NCI-H2081 (cell line): ENCODE results near the gene ALG13.
A peak's percentile ranks its signal among the peaks of the same experiment; 100 is the strongest.
"Not testable (repeated sequence)": the region's sequence is repeated elsewhere in the genome, so short reads cannot be mapped to it uniquely, and the experiment has no call there.

Source experiments
- DNase-seq, 2 experiments: peaks; one replicate each; lab custom pipeline; 2025; lab: John Stamatoyannopoulos, UW

The ALG13 gene

GRCh38 chrX:111680988-111681779, at the start of gene ALG13:
Gene ALG13 (plus strand): TSS chrX:111681170. CDS start chrX:111681219, 49 bp downstream.
- peak; percentile 96 to 98 for DNase-seq

DNA sequence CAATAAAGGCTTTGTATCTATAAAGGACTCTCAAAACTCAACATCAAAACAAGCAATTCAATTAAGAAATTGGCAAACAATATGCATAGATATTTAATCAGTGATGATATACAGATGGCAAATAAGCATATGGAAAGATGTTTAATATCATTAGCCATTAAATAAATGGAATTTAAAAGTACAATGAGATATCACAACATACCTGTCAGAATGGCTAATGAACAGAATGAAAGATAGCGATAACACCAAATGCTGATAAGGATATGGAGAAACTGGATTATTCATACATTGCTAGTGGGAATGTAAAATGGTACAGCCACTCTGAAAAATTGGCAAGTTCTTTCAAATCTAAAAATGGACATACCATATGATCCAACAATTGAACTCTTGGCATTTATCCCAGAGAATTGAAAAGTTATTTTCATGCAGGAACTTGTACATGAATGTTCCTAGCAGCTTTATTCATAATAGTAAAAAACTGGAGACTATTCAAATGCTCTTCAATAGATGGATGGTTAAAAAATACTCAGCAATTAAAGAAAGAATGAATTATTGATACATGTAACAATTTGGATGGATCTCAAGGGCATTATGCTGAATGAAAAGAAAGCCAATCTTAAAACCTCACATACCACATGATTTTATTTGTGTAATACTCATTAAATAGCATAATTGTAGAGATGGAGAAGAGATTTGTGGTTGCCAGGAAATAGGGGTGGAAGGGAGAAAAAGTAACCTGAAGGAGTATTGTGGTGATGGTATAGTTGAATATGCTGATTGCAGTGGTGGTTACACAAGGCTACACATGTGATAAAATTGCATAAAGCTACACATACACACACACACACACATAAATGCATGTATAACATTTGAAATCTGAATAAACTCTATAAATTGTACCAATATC, 45.9 kb upstream of the ALG13 start:
- peak; percentile 8 to 35 for DNase-seq

DNA sequence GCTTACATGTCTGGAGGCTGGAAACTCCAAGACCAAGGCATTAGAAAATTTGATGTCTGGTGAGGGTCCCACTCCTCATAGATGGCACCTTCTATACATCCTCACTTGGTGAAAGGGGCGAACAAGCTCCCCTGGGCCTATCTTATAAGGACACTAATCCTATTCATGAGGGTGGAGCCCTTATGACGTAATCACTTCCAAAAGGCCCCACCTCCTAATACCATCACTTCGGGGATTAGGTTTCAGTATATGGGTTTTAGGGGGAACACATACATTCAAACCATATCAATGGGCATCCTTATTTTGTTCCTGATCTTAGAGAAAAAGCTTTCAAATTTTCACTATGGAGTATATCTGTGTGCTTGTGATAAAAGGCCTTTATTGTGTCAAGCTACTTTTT, 39.0 kb upstream of the ALG13 start:
- no peak for DNase-seq

DNA sequence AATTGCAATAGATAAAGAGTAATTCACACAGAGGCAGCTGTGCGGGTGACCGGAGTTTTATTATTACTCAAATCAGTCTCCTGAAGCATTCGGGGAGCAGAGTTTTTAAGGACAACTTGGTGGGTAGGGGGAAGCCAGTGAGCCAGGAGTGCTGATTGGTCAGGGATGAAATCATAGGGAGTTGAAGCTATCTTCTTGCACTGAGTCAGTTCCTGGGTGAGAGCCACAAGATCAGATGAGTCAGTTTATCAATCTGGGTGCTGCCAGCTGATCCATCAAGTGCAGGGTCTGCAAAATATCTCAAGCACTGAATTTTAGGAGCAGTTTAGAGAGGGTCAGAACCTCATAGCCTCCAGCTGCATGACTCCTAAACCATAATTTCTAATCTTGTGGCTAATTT, 35.8 kb upstream of the ALG13 start:
- not testable (repeated sequence) for DNase-seq

- no peak for DNase-seq
These were observed 35.4 kb upstream of the ALG13 start for GRCh38 chrX:111645607-111646006.

- DNase-seq, result no peak
These were observed 34.5 kb upstream of the ALG13 start for GRCh38 chrX:111646515-111646914.

GRCh38 chrX:111648802-111649201, 32.2 kb upstream of the ALG13 start:
- no peak for DNase-seq

- no peak for DNase-seq
These were observed 31.3 kb upstream of the ALG13 start for GRCh38 chrX:111649638-111650037.

DNA sequence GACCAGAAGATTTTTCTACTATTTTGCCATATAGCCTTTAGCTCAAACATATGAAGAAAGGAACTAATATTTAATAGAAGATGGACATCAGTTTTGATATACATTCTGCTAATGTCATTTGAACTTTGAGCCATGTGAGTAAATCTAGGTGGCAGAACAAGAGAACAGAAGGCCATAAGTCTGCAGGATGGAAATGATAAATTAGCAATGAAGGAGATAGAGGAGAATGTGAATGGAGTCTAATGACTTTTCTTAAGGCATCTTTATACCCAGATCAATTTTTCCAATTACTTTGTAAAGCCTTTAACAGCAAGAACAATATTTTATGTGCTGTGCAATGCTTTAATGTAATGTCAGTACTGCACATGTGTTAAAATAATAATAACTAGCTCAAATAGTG, 30.1 kb upstream of the ALG13 start:
- DNase-seq, result no peak

- DNase-seq, result peak; percentile 23 to 52
These were observed 28.3 kb upstream of the ALG13 start for GRCh38 chrX:111652719-111653118.

GRCh38 chrX:111661241-111661640, 19.7 kb upstream of the ALG13 start:
- no peak for DNase-seq

DNA sequence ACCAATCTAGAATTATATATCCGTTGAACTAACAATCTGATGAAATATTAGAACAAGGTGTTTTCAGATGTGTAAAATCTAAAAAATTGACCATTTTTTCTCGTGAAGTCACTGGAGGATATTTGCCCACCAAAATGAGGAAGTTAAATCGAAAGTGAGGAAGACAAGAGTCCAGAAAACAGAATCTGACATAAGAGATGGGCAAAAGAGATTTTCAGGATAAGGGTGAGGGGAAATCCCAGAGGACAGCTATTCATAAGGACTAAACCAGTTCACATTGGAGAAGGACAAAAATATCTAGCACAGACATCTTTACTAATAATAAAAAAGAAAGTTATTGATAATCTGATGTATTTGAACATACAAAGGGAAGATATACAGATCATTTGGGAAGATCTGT, 18.7 kb upstream of the ALG13 start:
- no peak for DNase-seq

GRCh38 chrX:111671668-111672067, 9.3 kb upstream of the ALG13 start:
- no peak for DNase-seq

DNA sequence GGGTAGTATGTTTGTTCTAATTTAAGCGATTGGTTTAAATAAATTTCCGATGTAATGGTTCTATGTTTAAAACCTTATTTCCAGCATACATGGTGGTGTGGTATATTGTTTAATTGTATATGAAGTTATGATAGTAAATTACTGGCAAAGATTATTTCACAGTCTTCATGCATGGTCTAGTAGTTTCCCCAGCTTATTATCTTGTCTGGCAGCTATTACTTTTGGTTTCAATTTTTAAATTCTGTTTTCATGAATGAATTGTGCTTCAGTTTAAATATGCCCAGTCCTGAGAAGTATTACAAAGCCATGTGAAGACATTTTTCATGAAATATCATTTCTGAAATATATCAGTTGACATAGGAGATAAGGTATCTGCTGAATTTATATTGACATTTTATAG, 6.3 kb downstream of the ALG13 start:
- no peak for DNase-seq

- DNase-seq, result no peak
These were observed 14.4 kb downstream of the ALG13 start for GRCh38 chrX:111695297-111695880.

GRCh38 chrX:111719426-111720210, 38.6 kb downstream of the ALG13 start:
- peak in 1 of 2 experiments; percentile 1 for DNase-seq

GRCh38 chrX:111728096-111728495, 47.1 kb downstream of the ALG13 start:
- no peak for DNase-seq

DNA sequence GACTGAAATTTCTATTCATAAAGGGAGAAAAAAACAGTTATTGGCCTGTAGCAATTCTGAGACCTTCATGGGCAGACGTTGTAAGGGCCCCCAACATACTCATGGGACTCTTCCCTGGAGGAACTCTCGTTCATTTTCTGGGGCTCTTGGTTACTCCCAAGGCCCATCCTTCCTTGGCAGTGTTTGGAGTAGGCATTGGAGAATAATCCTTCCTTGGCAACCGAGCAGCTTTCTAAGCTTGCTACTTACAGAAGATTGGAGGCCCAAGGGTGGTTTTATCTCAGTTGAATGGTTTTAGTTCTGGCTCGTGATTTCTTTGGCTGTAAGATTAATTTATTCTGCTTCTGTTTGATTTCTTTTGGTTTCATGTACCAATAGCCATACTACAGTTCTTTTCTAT, 50.4 kb downstream of the ALG13 start:
- DNase-seq, result no peak

- no peak for DNase-seq
These were observed 55.6 kb downstream of the ALG13 start for GRCh38 chrX:111736571-111736970.

DNA sequence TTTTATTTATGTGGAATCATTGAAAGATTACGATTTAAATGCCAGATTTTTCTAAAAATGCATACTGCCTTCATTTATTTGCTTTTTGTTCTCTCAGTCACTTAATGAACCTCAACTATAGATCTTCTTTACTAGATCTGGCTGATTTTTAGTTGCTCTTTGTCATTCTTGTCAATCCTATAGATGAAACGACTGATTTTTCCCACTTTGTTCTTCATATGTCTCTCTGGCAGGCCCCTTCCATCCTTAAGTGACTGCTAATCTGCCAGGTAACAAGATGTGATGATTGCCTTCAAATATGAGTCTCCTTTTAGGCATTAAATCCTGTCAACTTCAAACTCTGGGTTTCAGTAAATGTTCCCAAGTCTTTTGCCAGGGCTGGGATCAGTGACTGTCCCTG, 61.0 kb downstream of the ALG13 start:
- no peak for DNase-seq

GRCh38 chrX:111743316-111743715, 62.3 kb downstream of the ALG13 start:
- DNase-seq, result no peak

DNA sequence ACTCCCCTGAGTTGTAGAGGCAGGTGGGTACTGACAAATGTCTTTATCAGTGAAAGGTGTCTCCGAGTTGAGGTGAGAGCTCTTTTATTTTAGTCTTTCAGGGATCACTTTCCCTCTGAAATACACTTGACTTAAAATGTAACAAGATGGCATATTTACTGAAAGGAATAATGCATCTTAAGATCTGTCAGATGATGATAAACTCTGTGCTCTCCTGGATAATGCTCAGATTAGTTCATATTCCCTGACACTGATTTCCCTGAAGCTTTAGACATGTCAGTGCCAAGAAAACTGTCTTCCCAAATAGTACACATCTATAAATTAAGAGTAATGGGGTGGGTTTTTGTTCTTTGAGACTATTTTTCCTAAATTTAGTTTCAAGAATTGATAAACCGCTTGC, 75.5 kb downstream of the ALG13 start:
- no peak for DNase-seq
